Middle frontal gyrus (tissue), 1 donor: ENCODE results near the gene FCHSD2.
A peak's percentile ranks its signal among the peaks of the same experiment; 100 is the strongest.
"Not testable (repeated sequence)": the region's sequence is repeated elsewhere in the genome, so short reads cannot be mapped to it uniquely, and the experiment has no call there.

Source experiments
- DNase-seq: peaks from one replicate; pipeline ENCODE4 v3.0.0-alpha.2; 2015; ENCODE audit warnings: low spot score; ENCODE audit errors: extremely low spot score

Gene FCHSD2

DNA sequence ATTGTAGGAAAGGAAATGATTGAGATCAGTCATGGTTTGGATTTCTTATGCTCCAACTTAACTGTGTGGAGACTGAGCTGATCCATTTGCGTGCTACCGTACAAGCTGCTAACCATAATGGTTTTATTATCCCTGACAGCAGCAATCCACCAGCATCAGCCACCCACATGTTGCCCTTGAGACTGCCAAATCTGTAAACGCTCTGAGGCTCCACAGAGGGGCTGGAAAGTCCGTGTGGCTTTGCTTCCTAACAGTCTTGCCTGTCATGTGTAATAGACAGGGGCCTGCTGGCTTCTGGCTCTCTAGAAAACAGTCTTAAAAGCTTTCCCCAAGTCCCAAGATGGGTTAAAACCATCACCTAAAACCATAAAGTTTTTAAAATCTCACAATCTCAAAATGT, 297.8 kb downstream of the FCHSD2 start:
- DNase-seq = no peak

DNA sequence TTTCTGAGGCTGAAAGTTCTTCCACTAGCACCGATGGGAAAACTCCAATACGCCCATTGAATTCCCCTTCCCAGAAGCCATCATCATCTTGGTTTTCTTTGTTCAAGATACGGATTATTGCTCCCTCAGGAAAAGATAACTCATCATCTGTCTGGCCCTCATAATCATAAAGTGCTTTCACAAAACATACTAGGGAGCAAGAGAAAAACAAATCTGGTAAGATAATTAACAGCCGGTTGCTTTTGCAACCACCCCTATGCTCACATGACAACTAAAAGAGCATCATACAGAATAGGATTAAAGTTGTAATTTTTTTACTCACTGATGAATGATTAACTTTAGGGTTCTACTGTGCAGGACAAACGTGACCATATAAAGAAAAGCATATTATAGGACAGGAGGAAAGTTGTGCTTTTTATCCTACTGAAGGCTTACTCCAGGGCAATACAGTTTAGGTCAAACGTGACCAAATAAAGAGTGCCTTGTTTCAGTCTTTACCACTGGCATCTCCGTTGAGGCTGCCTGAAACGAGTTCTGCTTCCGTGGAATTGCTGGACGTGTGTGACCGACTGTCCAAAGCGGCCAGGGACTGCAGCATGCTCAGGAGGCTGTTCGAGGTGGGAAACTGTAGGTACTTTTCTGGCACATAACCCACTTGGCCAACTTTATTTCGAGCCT, 299.3 kb downstream of the FCHSD2 start:
- no peak for DNase-seq

DNA sequence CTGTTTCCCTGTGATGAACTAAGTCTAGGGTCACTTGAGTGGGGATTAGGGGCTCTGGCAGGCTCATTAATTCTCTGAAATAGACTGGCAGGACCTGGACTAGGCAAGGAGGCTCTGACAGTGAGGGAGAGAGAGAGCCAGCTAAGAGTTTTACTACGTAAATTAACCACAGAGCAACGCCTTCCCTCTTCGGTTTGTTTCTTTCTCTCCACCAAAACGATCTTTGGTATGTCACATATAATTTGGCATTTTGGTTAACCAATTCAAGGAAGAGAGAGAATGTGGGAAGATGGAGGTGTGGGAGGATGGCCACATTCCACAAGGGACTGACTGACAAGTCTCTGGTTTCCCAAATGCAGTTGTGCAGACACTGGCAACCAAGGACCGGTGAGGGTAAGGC, 300.0 kb downstream of the FCHSD2 start:
- no peak for DNase-seq

DNA sequence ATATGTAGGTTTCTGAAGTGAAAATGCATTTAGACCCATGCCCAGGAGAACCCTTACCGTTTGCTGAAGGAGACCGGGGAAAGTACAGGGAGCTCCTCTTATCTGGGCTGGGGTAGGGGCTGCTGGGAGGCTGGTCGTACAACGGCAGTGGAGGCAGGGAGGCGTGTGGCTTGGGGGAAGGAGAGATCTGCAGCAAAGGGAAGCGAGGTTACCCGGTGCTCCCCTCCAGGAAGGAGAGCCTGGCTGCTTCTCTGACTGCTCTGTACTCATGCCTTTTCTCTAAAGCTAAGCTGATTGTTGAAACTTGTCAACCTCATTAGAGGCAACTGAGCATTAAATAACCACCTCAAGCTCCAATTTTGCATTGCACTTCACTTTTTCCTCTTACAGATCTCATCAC, 300.7 kb downstream of the FCHSD2 start:
- DNase-seq = no peak

GRCh38 chr11:72840780-72841179, 301.3 kb downstream of the FCHSD2 start:
- DNase-seq = no peak

- no peak for DNase-seq
Measured at GRCh38 chr11:72838691-72839305, 303.3 kb downstream of the FCHSD2 start.

DNA sequence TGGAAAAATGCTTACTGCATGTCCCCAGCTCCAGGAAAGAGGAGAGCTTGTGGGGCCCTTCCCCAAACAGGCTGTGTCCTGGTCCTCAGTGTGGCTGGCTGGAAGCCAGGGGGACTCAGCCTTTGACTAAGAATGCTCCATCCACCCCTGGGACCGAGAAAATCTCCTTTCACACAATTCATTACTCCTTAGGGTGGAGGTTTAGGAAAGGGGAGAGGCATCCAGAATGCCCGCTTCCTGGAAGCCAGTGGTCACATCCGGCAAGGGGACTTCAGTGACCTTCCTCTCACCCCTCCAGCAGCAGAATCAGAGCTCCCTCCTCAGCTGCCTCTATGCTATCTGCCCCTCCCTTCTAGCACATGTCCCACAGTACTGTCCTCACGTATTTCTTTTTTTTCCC, 306.0 kb downstream of the FCHSD2 start:
- DNase-seq = no peak

- DNase-seq = no peak
Measured at GRCh38 chr11:72834905-72835304, 307.2 kb downstream of the FCHSD2 start.

DNA sequence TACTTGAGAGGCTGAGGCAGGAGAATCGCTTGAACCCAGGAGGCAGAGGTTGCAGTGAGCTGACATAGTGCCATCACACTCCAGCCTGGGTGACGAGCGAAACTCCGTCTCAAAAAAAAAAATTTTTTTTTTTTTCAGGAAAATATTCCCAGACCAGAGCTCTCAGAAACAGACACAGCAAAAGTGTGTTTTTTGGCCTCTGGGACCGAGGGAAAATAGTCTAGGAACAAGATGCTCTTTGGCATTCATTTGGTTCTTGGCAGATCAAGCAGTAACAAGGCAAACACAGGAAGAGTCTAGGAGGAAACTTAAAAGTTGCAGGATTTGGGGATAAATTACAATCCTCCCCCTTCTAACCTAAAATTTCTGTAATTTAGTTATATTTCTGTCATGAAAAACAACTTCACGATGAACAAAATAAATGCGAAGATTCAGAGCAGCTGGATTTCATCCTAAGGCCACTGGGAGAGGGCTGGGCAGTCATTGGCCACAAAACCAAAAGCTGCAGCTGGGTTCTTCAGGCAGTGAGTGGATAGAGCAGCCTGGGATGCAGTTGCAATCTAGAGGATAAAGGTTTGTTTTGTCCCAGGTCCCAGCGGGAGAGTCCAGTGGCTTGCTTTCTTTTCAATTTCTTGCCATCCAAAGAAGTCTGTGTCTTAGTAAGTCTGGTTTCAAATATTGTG, 308.2 kb downstream of the FCHSD2 start:
- DNase-seq = no peak

- DNase-seq = no peak
Measured at GRCh38 chr11:72833083-72833733, 308.9 kb downstream of the FCHSD2 start.

- no peak for DNase-seq
Measured at GRCh38 chr11:72832301-72833082, 309.6 kb downstream of the FCHSD2 start.

GRCh38 chr11:72831521-72832300, 310.4 kb downstream of the FCHSD2 start:
- peak; percentile 59 for DNase-seq

- DNase-seq = no peak
Measured at GRCh38 chr11:72829884-72830533, 312.1 kb downstream of the FCHSD2 start.

DNA sequence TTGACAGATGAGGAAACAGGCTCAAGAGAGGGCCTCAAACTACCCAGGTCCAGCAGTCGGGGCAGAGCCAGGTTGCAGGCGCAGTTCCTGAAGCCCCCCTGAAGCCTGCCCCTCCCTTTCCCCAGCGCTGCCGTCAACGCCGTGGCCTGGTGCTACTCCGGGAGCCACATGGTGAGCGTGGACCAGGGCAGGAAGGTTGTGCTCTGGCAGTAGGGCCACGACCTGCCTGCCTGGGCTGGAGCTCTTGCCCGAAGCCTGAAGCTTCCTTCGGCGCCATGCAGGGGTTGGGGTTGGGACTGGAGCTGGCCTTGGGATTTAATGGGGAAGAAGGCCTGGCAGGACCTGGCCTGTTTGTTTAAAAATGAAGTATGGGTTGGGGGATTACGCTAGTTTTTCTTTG, 312.9 kb downstream of the FCHSD2 start:
- no peak for DNase-seq

GRCh38 chr11:72828692-72829101, 313.4 kb downstream of the FCHSD2 start:
- no peak for DNase-seq

- DNase-seq = no peak
Measured at GRCh38 chr11:72828081-72828567, 314.0 kb downstream of the FCHSD2 start.

- not testable (repeated sequence) for DNase-seq
Measured at GRCh38 chr11:72827656-72828055, 314.5 kb downstream of the FCHSD2 start.

- no peak for DNase-seq
Measured at GRCh38 chr11:72826942-72827480, 315.1 kb downstream of the FCHSD2 start.

DNA sequence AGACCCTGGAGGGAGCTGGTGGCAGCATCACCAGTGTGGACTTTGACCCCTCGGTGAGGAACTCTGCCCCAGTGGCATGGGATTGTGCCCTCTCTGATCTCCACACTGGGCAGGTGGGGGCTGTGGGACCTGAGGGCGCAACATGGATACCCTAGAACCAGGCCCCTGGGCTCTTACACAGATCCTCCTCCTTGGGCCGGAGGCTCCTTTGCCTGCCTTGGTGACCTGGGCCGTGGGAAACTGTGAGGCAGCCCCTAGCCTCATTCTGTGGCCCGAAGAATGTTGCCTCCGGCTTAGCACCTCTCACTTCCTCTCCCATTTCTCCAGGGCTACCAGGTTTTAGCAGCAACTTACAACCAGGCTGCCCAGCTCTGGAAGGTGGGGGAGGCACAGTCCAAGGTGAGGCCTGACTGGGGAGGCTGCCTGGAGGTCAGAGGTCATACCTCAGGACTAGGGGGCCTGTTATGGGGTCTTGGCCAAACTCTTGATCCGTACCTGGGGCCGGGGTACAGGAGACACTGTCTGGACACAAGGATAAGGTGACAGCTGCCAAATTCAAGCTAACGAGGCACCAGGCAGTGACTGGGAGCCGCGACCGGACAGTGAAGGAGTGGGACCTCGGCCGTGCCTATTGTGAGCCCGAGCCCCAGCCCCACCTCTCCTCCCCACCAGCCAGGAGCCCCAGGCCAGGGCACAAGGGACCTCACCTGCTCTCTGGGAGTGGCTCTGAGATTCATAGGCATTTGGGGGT, 315.8 kb downstream of the FCHSD2 start:
- DNase-seq = no peak
